ENCODE results near the gene PTPRN2.
"Not testable (repeated sequence)": the region's sequence is repeated elsewhere in the genome, so short reads cannot be mapped to it uniquely, and the experiment has no call there.

PTPRN2 gene

DNA sequence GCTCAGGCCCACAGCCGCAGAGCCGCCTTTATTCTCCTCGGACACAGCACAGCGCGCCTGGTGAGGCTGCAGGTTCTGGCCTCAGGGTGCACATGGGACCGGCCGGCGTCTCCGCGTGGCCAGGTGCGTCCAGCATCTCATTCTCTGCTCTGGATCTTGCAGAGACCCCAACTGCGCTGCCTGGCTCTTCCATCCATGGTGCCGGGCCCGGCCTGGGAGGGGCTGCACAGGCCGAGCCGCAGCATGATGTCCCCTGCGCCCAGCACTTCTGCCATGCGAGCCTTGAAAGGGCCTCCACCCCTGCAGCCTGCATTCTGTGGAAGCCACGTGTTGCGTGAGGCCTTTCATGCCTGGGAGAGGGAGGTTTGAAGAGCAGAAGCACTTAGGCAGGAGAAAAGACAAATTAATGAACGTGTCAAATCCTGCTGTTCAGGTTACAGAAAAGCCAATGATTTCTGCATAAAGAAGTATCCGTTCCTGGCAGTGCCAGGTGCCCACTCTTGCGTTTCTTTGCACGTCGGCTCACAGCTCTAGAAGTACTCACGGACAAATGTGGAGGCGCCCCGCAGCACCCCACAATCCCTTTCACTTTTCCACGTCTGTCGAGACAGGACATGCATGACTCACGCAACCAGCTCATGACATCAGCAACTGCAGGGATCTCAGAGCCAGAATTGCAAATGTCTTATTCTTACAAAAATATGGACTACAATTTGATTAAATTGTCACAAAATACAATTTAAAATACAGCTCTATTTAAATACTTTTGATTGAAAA is 679.4 kb downstream of the PTPRN2 start:
- no peak for DNase-seq

DNA sequence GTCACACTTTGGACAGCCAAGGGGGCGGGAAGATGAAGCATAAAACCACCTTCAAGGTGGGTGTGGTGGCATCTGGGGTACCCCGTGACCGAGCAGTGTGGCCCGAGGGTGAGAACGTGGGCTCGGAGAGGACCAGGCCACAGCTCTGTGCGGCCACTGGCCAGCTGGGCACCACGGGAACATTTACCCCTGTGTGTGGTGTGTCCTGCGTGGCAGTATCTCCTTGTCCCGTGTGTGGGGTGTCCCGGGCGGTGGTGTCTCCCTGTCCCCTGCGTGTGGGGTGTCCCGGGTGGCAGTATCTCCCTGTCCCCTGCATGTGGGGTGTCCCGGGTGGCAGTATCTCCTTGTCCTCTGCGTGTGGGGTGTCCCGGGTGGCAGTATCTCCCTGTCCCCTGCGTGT is 680.5 kb downstream of the PTPRN2 start:
- no peak for DNase-seq

- DNase-seq, result no peak
Observed at GRCh38 chr7:157906583-157906982, 681.0 kb downstream of the PTPRN2 start.

- DNase-seq, result no peak
Observed at GRCh38 chr7:157905651-157906461, 681.8 kb downstream of the PTPRN2 start.

DNA sequence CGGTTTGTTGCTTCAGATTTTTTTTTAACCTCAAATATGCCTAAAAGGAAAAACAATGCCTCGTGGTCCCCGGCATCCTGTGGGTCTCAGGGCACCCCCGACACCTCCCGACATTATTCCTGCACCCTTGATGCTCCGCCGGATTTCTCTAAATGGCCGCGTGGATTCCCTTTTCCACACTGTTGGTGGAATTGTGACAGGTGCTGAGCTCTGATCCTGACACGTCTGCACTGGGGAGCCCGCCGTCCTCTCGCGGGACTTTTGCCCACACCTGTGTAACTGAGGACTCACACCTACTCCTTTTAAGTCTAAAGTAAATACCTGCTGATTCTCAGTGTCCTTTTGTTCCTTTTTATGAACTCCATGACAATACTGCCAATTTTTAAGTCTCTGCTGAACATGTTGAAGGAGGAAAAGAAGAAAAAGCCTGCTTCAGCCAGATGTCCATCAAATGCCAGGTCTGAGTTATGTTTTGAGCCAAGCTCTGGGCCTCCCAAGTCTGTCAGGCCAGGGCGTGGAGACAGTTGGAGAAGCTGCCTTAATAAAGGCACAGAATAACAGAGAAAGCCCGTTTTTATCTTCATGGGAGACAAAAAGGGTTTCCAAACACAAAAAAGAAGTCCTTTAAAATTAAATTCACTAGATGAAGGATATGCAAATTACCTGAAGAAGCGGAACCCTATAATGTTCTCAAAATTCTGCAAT is 682.6 kb downstream of the PTPRN2 start:
- no peak for DNase-seq

DNA sequence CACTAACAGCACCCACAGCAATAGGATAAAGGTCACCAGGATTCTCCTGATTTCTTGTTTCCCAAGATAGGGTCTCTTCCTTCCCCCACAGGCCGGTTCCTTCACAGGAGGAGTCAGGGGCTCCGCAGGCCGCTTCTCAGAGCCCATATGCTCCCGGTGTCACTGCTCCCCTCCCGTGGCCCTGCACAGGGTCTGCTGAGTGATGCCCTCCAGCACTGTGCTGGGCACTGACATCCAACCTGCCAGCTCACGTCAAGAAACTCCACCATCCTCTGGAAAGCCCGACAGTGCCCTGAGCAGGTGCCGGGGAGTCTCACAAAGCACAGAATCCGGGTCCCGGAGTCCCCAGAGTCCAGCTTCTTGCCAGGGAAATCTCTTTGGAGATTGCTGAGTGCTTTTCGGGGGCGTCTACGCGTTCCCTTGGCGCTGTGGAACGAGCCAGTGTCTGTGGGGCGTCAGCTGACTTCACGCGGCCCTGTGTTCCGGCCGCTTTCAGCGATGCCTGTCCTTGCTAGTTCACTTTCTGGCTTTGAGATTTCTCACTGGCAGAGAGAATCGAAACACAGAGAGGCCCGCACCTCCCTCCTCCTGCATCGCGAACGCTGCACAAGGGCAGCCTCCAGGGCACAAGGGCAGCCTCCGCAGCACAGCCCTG is 683.3 kb downstream of the PTPRN2 start:
- DNase-seq, result no peak

- DNase-seq, result no peak
Observed at GRCh38 chr7:157903710-157904109, 683.9 kb downstream of the PTPRN2 start.

DNA sequence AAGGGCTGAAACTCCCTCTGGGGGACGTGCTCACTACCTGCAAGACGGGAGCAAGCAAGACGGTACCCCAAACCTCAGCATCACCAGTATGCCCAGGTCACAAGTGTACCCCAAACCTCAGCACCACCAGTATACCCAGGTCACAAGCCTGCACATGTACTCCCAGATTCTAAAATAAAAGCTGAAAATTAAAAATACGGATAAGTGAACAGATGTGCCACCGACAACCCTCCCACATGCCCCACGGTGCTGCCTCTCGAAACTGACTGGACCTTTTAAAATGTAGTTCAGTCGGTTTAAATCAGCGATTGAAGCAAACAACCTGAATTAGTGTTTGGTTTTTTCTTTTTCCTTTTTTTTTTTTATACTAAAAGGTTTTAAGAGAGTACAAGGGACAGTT is 684.3 kb downstream of the PTPRN2 start:
- no peak for DNase-seq

DNA sequence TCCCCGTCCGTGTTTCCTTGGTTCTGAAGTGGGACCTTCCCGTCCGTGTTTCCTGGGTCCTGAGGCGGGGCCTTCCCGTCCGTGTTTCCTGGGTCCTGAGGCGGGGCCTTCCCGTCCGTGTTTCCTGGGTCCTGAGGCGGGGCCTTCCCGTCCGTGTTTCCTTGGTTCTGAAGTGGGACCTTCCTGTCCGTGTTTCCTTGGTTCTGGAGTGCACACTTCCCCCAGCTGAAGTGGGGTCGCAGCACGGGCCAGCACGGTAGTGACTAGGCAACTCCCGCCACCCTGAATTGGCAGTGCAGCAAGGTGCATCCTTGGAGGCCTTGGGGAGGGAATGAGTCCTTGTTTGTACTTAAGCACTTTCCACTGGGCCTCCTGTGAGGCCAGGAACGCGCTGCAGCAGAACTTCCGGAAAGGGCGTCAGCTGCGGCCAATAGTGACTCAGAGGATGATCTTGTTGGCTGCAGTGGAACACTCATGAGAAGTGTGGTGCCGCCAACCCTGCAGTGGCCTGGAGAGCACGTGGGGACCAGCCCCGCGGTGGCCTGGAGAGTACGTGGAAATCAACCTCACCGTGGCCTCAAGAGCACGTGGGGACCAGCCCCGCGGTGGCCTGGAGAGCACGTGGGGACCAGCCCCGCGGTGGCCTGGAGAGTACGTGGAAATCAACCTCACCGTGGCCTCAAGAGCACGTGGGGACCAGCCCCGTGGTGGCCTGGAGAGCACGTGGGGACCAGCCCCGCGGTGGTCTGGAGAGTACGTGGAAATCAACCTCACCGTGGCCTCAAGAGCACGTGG is 685.6 kb downstream of the PTPRN2 start:
- not testable (repeated sequence) for DNase-seq

DNA sequence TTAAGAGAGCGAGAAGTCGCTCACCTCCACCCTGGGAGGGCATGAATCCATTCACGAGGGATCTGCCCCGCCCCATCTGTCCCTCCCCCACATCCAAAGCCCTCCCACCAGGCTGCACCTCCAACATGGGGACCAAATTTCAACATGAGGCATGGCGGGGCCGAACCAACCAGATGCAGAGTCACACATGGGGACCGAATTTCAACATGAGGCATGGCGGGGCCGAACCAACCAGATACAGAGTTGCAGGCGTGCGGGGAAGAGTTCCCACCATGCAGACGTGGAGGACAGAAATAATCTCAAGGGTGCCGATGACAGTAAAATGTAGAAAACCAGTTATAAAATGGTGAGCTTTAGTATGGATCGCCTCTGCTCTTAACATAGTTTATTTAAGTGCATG is 686.5 kb downstream of the PTPRN2 start:
- DNase-seq, result no peak

DNA sequence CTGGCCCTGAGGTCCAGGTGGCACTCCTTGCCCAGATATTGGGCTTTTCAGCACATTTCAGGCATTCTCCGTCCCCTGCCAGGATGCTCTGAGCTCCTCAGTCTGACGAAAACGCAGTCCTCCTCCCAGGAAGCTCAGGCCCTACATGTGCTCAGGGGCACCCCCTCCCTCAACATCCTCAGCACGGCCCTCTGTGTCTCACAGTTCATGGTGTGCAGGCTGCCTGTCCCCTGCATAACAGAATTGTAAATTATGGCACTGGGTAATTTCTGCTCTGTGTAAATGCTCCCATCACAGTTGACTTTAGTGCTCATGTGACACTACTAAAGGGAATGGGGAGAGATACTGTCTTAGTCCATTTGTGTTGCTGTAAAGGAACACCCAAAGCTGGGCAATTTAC is 687.1 kb downstream of the PTPRN2 start:
- no peak for DNase-seq

DNA sequence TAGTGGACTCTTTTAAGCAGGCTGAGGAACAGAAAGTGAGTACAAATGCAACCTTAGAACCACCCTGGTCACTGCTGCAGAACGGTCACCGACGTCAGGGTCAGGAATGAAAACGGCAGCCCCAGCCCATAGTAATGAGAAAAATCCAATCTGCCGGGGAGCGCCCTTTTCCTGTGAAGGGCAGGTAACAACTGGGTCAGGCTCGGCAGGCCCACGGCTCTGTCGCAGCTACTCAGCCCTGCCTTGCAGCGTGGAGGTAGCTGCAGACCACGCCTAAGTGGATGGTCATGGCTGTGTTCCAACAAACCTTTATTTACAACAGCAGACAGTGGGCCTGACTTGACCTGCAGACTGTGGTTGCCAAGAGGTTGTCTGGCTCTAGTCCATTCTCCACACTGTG is 687.6 kb downstream of the PTPRN2 start:
- DNase-seq, result no peak

DNA sequence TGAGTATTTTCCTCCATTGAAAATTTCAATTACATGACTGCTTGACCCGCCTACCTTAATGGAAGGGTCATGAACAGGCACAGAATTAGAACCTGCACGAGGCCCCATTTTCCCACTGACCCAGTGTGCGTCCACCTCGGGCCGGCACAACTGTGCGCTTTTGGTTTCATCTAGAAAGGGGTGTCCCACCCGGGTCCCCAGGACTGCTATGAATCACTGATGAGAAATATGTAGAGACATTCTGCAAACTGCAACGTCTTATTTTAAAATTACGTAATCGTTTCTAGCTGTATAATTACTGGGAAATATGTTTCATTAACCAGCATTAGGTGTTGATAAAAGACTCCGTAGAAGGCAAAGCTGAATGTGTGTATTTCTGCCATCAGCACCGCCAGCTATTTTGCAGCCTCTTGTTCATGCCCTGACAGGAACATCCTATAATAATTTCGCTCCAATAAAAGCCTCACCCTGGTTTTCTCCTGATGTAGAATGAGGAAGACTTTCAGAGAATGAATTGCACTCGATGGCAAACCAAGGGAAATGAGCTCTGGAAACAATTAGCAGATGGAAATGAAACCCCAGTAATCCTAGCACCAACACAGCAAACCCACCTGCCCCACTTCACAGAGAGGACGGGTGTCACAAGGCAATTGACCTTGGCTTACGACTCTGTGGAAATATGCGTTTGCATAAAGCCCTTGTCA is 688.7 kb downstream of the PTPRN2 start:
- no peak for DNase-seq

- no peak for DNase-seq
Observed at GRCh38 chr7:157898261-157898660, 689.4 kb downstream of the PTPRN2 start.

- no peak for DNase-seq
Observed at GRCh38 chr7:157897681-157898080, 689.9 kb downstream of the PTPRN2 start.

DNA sequence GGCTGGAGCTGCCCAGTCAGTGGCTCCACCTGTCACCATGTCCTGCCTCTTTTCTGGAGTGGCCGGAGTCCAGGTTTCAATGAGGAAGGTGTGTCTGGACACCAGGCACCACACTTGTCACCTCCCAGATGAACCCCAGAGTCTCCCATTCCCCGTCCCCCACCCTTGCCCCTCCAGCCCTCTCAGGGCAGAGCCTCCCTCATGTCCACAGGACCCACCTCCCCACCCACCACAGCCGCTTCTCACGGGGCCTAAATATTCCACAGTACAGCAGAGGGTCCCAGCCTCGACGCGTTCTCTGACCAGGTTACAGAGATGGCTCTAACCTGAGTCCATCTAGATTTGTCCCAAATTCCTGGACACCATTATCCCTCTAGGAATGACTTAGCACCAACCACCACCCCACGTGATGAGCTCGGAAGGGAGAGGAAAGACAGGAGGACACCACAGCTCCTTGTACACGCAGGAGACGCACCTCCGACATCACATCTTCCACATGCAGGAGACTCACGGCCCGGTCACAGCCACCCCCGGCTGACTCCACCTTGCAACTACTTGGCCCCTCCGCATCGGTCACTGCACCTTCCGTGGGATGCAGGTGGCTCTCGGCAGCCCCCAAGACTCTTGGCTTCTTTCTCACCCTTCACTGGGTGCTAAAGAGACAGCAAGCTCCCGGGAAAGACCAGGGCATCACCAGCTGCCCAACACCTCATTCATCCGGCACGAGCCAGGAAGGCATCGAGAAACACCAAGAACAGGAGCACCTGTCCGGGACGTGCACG is 690.7 kb downstream of the PTPRN2 start:
- DNase-seq, result no peak

DNA sequence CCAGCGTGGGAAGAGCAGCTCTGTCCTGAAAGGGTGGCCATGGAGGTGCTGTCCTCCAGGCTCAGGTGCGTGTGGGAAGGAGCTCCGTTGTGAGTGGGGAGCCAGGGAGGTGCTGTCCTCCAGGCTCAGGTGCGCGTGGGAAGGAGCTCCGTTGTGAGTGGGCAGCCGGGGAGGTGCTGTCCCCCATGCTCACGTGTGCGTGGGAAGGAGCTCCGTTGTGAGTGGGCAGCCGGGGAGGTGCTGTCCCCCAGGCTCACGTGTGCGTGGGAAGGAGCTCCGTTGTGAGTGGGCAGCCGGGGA is 691.3 kb downstream of the PTPRN2 start:
- not testable (repeated sequence) for DNase-seq

DNA sequence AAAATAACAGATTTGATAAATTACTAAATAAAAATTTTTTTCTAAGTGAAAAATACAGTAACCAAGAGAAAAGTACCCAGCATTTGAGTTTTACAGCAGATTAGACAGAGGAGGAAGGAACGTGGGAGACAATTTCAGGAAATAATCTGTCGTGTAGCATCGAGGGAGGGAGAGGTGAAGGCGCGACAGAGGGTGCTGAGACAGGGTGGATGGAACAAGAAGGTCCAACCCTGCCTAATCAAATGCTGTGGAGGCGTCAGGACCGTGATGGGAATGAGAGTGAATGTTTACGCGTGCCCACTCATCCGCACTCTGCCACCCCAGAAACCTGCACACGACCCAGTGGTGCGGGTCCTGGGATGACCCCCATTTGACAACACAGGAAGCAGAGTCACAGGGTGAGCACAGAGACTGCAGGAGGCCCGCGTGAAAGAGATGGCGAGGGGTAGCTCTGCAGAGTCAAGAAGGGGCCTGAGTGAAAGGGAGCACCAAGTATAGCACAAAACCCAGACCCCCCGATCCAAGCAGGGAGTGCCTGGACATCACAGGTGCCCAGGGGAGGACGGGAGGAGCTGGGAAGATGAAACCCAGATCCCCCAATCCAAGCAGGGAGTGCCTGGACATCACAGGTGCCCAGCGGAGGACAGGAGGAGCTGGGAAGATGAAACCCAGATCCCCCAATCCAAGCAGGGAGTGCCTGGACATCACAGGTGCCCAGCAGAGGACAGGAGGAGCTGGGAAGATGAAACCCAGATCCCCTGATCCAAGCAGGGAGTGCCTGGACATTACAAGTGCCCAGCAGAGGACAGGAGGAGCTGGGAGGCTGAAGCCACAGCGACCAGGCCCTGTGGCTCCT is 691.9 kb downstream of the PTPRN2 start:
- DNase-seq, result no peak

DNA sequence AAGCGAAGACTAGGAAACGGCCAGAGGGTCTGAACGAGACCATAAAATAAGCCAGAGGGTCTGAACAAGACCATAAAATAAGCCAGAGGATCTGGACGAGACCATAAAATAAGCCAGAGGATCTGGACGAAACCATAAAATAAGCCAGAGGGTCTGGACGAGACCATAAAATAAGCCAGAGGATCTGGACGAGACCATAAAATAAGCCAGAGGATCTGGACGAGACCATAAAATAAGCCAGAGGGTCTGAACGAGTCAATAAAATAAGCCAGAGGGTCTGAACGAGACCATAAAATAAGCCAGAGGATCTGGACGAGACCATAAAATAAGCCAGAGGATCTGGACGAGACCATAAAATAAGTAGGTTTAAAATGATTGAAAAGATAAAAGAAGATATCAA is 692.5 kb downstream of the PTPRN2 start:
- DNase-seq, result not testable (repeated sequence)

GRCh38 chr7:157893535-157894044 is 694.0 kb downstream of the PTPRN2 start:
- no peak for DNase-seq

All from suppressor macrophage (primary cell).